ENCODE data around the gene PARD3B. TPM values are rescaled to one million over a fixed set of nuclear protein-coding genes. Genes with fewer than 3 reads are reported as not detected.

PARD3B gene
- total and polyA plus RNA-seq, 2 donors (not counting 1 experiment from before 2014, with no cell fraction given): 7.4 to 20.6 TPM

DNA sequence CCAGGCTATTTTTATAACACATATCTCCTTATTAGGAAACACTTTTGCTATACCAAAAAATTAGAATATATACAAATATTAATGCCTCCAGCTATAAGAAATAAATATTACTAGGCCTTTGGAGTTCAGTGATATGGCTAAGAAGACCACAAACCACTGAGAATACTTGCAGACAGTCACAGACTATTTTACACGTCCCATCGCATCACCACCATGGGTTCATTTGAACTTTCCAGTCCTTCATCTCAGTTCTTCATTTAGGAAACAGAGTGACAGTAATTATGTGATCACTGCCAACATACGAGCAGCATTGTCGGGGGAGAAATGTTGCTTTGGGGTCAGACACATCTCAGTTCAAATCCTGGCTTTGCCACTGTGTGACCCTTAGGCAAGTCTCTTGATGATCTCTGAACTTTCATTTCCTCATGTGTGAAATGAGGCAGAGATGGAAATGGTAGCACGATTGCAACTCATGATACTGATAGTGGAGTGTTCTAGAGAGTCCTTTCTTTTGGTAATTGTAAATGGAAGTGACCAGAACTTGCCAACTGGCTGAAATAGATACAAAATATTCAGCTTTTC lies 998.1 kb downstream of the PARD3B start:
- no peaks in the 10 kb centered on the region for H3K4me1 ChIP-seq (ENCODE audit: control insufficient read depth, extremely low read depth, insufficient read depth, low read length)
- no peak overlapping the region for H3K9ac ChIP-seq (ENCODE audit: insufficient read depth, low read length)
- no peaks in the 10 kb centered on the region for H3K36me3 ChIP-seq (ENCODE audit: control insufficient read depth, insufficient read depth, low read length)
- H3K27me3 ChIP-seq (ENCODE audit: control insufficient read depth, insufficient read depth, low read length): no peaks in the 10 kb centered on the region
- H3K27ac ChIP-seq (ENCODE audit: insufficient read depth, low read length): no peak overlapping the region
- no peak for DNase-seq (ENCODE audit: low read depth in 2 of 2)
- H3K4me2 ChIP-seq (ENCODE audit: extremely low read depth, insufficient read depth, low read length): no peak overlapping the region
- H3K79me2 ChIP-seq (ENCODE audit: control insufficient read depth, insufficient read depth, low read length): no peaks in the 10 kb centered on the region
- TF ChIP-seq, protein P1, sequence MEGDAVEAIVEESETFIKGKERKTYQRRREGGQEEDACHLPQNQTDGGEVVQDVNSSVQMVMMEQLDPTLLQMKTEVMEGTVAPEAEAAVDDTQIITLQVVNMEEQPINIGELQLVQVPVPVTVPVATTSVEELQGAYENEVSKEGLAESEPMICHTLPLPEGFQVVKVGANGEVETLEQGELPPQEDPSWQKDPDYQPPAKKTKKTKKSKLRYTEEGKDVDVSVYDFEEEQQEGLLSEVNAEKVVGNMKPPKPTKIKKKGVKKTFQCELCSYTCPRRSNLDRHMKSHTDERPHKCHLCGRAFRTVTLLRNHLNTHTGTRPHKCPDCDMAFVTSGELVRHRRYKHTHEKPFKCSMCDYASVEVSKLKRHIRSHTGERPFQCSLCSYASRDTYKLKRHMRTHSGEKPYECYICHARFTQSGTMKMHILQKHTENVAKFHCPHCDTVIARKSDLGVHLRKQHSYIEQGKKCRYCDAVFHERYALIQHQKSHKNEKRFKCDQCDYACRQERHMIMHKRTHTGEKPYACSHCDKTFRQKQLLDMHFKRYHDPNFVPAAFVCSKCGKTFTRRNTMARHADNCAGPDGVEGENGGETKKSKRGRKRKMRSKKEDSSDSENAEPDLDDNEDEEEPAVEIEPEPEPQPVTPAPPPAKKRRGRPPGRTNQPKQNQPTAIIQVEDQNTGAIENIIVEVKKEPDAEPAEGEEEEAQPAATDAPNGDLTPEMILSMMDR (conservative IDR thresholded peaks at IDR 0.05 in 1 of 2, IDR thresholded peaks at IDR 0.05 in 1 of 2; ENCODE audit: low read depth in 1 of 2, low read length in 2 of 2): no peak
- TF ChIP-seq EZH2 (IDR thresholded peaks at IDR 0.05; ENCODE audit: low read length, missing control alignments): no peak
- no peaks in the 10 kb centered on the region for H3K9me3 ChIP-seq (ENCODE audit: control insufficient read depth, insufficient read depth, low read depth, low read length)
- no peak overlapping the region for H3K4me3 ChIP-seq (replicated peaks in 1 of 4; ENCODE audit: control extremely low read depth in 1 of 4, insufficient read depth in 1 of 4, low read depth in 3 of 4, low read length in 4 of 4)
- no peak overlapping the region for H2AFZ ChIP-seq (ENCODE audit: low read length)
- H4K20me1 ChIP-seq (ENCODE audit: control insufficient read depth, extremely low read depth, insufficient read depth, low read length): no peaks in the 10 kb centered on the region

DNA sequence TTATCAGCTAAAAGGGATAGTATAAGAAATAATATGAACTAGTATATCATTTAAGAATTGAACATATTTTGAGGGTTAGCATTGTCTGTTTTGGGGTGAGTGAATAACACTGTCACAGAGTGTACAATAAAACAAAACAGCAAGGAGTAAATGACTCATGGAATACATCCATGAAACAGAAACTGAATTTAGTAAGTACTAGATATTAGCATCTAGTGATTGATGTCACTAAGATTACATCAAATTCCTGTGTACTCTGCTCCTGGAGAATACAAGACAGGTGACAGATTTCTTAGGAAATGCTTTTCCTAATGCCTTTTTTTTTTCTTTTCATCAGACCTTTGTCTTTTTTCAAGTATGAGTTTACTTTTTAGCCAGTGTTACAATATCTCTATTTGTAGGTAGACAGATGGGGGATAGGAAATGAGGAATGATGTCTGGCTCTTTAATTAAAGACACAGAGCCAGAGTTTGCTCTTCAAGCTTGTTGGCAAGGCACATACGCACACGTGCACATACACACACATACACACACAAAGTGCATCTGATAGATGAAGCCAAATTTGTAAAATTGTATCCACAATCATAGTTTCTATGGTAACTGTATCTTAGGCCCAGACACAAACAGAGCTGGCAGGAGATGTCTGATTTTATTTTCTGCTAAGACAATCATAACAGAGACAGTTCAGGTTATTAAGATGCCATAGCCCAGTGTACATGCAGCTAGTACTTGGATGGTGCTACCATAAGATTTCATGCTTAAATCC lies 998.8 kb downstream of the PARD3B start:
- no peak for TF ChIP-seq EZH2 (IDR thresholded peaks at IDR 0.05; ENCODE audit: low read length, missing control alignments)
- TF ChIP-seq, protein P1 (conservative IDR thresholded peaks at IDR 0.05 in 1 of 2, IDR thresholded peaks at IDR 0.05 in 1 of 2; ENCODE audit: low read depth in 1 of 2, low read length in 2 of 2): no peak
- no peak overlapping the region for H3K27ac ChIP-seq (ENCODE audit: insufficient read depth, low read length)
- no peaks in the 10 kb centered on the region for H3K9me3 ChIP-seq (ENCODE audit: control insufficient read depth, insufficient read depth, low read depth, low read length)
- no peaks in the 10 kb centered on the region for H4K20me1 ChIP-seq (ENCODE audit: control insufficient read depth, extremely low read depth, insufficient read depth, low read length)
- H2AFZ ChIP-seq (ENCODE audit: low read length): no peak overlapping the region
- no peaks in the 10 kb centered on the region for H3K4me1 ChIP-seq (ENCODE audit: control insufficient read depth, extremely low read depth, insufficient read depth, low read length)
- H3K4me3 ChIP-seq (replicated peaks in 1 of 4; ENCODE audit: control extremely low read depth in 1 of 4, insufficient read depth in 1 of 4, low read depth in 3 of 4, low read length in 4 of 4): no peak overlapping the region
- no peaks in the 10 kb centered on the region for H3K79me2 ChIP-seq (ENCODE audit: control insufficient read depth, insufficient read depth, low read length)
- no peak for DNase-seq (ENCODE audit: low read depth in 2 of 2)
- H3K36me3 ChIP-seq (ENCODE audit: control insufficient read depth, insufficient read depth, low read length): no peaks in the 10 kb centered on the region
- no peak overlapping the region for H3K4me2 ChIP-seq (ENCODE audit: extremely low read depth, insufficient read depth, low read length)
- no peaks in the 10 kb centered on the region for H3K27me3 ChIP-seq (ENCODE audit: control insufficient read depth, insufficient read depth, low read length)
- no peak overlapping the region for H3K9ac ChIP-seq (ENCODE audit: insufficient read depth, low read length)

DNA sequence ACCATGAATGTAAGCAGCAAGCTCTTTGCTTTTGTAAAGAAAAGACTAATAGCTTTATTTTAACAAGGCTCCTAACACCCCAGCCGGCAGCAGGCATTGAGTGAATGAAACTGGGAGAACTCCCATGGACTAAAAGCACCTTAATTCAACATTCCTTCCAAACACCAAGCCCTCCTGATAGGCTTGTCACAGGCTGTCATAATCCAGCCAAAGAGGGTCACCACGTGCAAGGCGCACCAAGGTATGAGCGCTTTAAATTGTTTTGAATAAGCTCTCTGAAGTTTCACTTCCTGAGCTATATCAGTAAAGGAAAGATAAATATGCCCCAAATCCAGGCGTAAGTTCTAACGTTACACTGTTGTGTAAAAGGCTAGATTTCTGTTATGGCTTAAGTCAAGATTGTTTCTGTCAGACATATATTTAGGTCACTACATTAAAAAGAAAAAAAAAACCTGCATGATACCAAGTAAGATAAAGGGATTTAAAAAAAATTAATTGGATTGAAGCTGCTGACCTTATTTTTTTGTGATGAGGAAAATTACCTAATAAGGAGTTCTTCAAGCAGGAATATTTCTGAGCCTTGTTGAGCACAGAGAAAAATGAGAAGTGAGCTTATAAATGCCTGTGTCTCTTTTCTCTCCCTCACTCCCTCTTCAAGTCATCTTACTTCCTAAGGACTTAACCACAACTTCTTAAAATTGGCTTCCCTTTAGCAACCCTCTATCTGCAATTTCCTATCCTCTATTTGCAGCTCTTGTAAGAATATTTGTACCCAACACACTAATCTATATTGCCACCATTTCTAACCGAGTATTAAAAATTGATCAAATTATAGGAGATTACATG lies 1000.9 kb downstream of the PARD3B start:
- Histone ChIP-seq H3K9me3 (ENCODE audit: control insufficient read depth, insufficient read depth, low read depth, low read length) (no peaks in the 10 kb centered on the region), H3K4me2 (ENCODE audit: extremely low read depth, insufficient read depth, low read length) (no peak overlapping the region), H2AFZ (ENCODE audit: low read length) (no peak overlapping the region), H3K27me3 (ENCODE audit: control insufficient read depth, insufficient read depth, low read length) (no peaks in the 10 kb centered on the region), H4K20me1 (ENCODE audit: control insufficient read depth, extremely low read depth, insufficient read depth, low read length) (no peaks in the 10 kb centered on the region), H3K4me3 (replicated peaks in 1 of 4; ENCODE audit: control extremely low read depth in 1 of 4, insufficient read depth in 1 of 4, low read depth in 3 of 4, low read length in 4 of 4) (no peak overlapping the region), H3K36me3 (ENCODE audit: control insufficient read depth, insufficient read depth, low read length) (no peaks in the 10 kb centered on the region), H3K79me2 (ENCODE audit: control insufficient read depth, insufficient read depth, low read length) (no peaks in the 10 kb centered on the region), H3K27ac (ENCODE audit: insufficient read depth, low read length) (no peak overlapping the region), H3K4me1 (ENCODE audit: control insufficient read depth, extremely low read depth, insufficient read depth, low read length) (no peaks in the 10 kb centered on the region), H3K9ac (ENCODE audit: insufficient read depth, low read length) (no peak overlapping the region)
- no peak for DNase-seq (ENCODE audit: low read depth in 2 of 2)
- TF ChIP-seq, protein P1 (conservative IDR thresholded peaks at IDR 0.05 in 1 of 2, IDR thresholded peaks at IDR 0.05 in 1 of 2; ENCODE audit: low read depth in 1 of 2, low read length in 2 of 2): no peak
- TF ChIP-seq EZH2 (IDR thresholded peaks at IDR 0.05; ENCODE audit: low read length, missing control alignments): no peak

Measured in fibroblast of lung (primary cell).